HepG2 (cell line): ENCODE measurements around the gene ARL3. TPM values are rescaled to one million over a fixed set of nuclear protein-coding genes. Genes with fewer than 3 reads are reported as not detected.

Experiments
- ATF3 ChIP-seq: sonication (generic); formaldehyde crosslinking; IDR thresholded peaks from 2 replicates; pipeline ENCODE4 v1.4.0; 2020; ENCODE audit warnings: missing genetic modification reagents
- GPBP1L1 ChIP-seq: sonication (generic); formaldehyde crosslinking; IDR thresholded peaks from 2 replicates; pipeline ENCODE4 v1.5.0; 2020; ENCODE audit warnings: mild to moderate bottlenecking, missing genetic modification reagents
- HIC2 ChIP-seq: sonication (generic); formaldehyde crosslinking; IDR thresholded peaks from 2 replicates; pipeline ENCODE4 v1.9.0; 2022; ENCODE audit warnings: low read depth, missing genetic modification reagents
- KLF11 ChIP-seq: IDR thresholded peaks from 2 replicates; pipeline ENCODE4 v1.6.1; 2016; ENCODE audit warnings: missing compliant biosample characterization
- NCOA5 ChIP-seq: sonication (generic); formaldehyde crosslinking; IDR thresholded peaks from 2 replicates; pipeline ENCODE4 v1.4.0; 2020; ENCODE audit warnings: missing genetic modification reagents
- TAF1 ChIP-seq: sonication (generic); formaldehyde crosslinking; IDR thresholded peaks from 2 replicates; pipeline ENCODE4 v1.4.0; 2020; ENCODE audit warnings: missing genetic modification reagents
- THAP11 ChIP-seq: IDR thresholded peaks from 2 replicates; pipeline ENCODE4 v1.6.1; 2016; ENCODE audit warnings: missing biosample characterization, missing genetic modification reagents
- ZBTB49 ChIP-seq: sonication (generic); formaldehyde crosslinking; IDR thresholded peaks from 2 replicates; pipeline ENCODE4 v1.4.0; 2020; ENCODE audit warnings: missing genetic modification reagents, borderline replicate concordance
- ZNF12 ChIP-seq: sonication (generic); formaldehyde crosslinking; IDR thresholded peaks from 2 replicates; pipeline ENCODE4 v1.5.0; 2020; ENCODE audit warnings: missing genetic modification reagents
- ZNF124 ChIP-seq: sonication (generic); formaldehyde crosslinking; IDR thresholded peaks from 2 replicates; pipeline ENCODE4 v1.4.0; 2020; ENCODE audit warnings: missing genetic modification reagents
- ZNF510 ChIP-seq: sonication (generic); formaldehyde crosslinking; IDR thresholded peaks from 2 replicates; pipeline ENCODE4 v1.4.0; 2020; ENCODE audit warnings: low read depth, mild to moderate bottlenecking, missing genetic modification reagents
- ZNF547 ChIP-seq: sonication (generic); formaldehyde crosslinking; IDR thresholded peaks from 2 replicates; pipeline ENCODE4 v1.5.1; 2020; ENCODE audit warnings: mild to moderate bottlenecking, missing genetic modification reagents
- ZNF615 ChIP-seq: sonication (generic); formaldehyde crosslinking; IDR thresholded peaks from 2 replicates; pipeline ENCODE4 v1.5.0; 2020; ENCODE audit warnings: mild to moderate bottlenecking, missing genetic modification reagents, borderline replicate concordance
- polyA plus RNA-seq, 8 experiments: library from polyadenylated mRNA; depleted of rRNA in 3 of 8; stranded (reverse) in 7 of 8; unstranded in 1 of 8; fragments of >200 nt; fragmentation: Illumina TruSeq in 4 of 8; extraction: Trizol in 4 of 8; gene quantifications; 2 replicates each; pipeline versions ENCODE4 v1.2.1 to v1.2.3, GENCODE V29; 2011 to 2016; ENCODE audit warnings: low read depth in 4 of 8, missing spikeins in 1 of 8, mixed read lengths in 1 of 8; ENCODE audit not compliant: insufficient read depth in 1 of 8
- total RNA-seq, 5 experiments: library from RNA; depleted of rRNA; stranded (reverse); fragments of >200 nt; fragmentation: Illumina TruSeq; extraction: Trizol; gene quantifications; 2 replicates each; pipeline ENCODE4 v1.2.3, GENCODE V29; 2016; ENCODE audit warnings: low read depth in 1 of 5
- TF ChIP-seq, protein P1 (sequence below): IDR thresholded peaks from 2 replicates; pipeline ENCODE4 v1.6.1; 2012; ENCODE audit warnings: low read depth, low read length, improper control_type of control experiment
- TF ChIP-seq, protein P2 (sequence below): sonication (generic); formaldehyde crosslinking; IDR thresholded peaks from 2 replicates; pipeline ENCODE4 v1.8.1; 2022; ENCODE audit warnings: low read depth, mild to moderate bottlenecking, missing genetic modification reagents
- TF ChIP-seq, protein P3 (sequence below): sonication (generic); formaldehyde crosslinking; IDR thresholded peaks from 2 replicates; pipeline ENCODE4 v1.4.0; 2020; ENCODE audit warnings: mild to moderate bottlenecking, missing genetic modification reagents

The ARL3 gene
- total and polyA plus RNA-seq, 2 of the 13 experiments (the other 11 are each of a cell fraction or from before 2014, with no cell fraction given) = 5.2 to 6.6 TPM

GRCh38 chr10:102644646-102645387 is 69.4 kb downstream of the ARL3 start (continued):
- TF ChIP-seq GPBP1L1 (CRISPR knock-in tag) = no peak
- TF ChIP-seq THAP11 (CRISPR knock-in tag) = no peak
- TF ChIP-seq NCOA5 = no peak
- no peak for TF ChIP-seq KLF11
- TF ChIP-seq ATF3 (CRISPR knock-in tag) = no peak; the same call in 1 of the 2 replicates
- TF ChIP-seq, protein P1, sequence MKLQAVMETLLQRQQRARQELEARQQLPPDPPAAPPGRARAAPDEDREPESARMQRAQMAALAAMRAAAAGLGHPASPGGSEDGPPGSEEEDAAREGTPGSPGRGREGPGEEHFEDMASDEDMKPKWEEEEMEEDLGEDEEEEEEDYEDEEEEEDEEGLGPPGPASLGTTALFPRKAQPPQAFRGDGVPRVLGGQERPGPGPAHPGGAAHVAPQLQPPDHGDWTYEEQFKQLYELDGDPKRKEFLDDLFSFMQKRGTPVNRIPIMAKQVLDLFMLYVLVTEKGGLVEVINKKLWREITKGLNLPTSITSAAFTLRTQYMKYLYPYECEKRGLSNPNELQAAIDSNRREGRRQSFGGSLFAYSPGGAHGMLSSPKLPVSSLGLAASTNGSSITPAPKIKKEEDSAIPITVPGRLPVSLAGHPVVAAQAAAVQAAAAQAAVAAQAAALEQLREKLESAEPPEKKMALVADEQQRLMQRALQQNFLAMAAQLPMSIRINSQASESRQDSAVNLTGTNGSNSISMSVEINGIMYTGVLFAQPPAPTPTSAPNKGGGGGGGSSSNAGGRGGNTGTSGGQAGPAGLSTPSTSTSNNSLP = no peak
- peak; percentile 98 for TF ChIP-seq ZNF510 (CRISPR knock-in tag)
- peak; percentile 72; the same call in 1 of the 2 replicates for TF ChIP-seq ZNF12 (CRISPR knock-in tag)
- TF ChIP-seq TAF1 (CRISPR knock-in tag) = peak; percentile 67
- TF ChIP-seq ZBTB49 (CRISPR knock-in tag) = no peak
- TF ChIP-seq ZNF124 (CRISPR knock-in tag) = no peak
- TF ChIP-seq, protein P2, sequence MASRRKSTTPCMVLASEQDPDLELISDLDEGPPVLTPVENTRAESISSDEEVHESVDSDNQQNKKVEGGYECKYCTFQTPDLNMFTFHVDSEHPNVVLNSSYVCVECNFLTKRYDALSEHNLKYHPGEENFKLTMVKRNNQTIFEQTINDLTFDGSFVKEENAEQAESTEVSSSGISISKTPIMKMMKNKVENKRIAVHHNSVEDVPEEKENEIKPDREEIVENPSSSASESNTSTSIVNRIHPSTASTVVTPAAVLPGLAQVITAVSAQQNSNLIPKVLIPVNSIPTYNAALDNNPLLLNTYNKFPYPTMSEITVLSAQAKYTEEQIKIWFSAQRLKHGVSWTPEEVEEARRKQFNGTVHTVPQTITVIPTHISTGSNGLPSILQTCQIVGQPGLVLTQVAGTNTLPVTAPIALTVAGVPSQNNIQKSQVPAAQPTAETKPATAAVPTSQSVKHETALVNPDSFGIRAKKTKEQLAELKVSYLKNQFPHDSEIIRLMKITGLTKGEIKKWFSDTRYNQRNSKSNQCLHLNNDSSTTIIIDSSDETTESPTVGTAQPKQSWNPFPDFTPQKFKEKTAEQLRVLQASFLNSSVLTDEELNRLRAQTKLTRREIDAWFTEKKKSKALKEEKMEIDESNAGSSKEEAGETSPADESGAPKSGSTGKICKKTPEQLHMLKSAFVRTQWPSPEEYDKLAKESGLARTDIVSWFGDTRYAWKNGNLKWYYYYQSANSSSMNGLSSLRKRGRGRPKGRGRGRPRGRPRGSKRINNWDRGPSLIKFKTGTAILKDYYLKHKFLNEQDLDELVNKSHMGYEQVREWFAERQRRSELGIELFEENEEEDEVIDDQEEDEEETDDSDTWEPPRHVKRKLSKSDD (CRISPR knock-in tag) = peak; percentile 54; the same call in 1 of the 2 replicates
- peak; percentile 7; the same call in 1 of the 2 replicates for TF ChIP-seq ZNF615 (CRISPR knock-in tag)
- TF ChIP-seq HIC2 (CRISPR knock-in tag) = peak; percentile 87
- TF ChIP-seq ZNF547 (CRISPR knock-in tag) = peak; percentile 92; the same call in 1 of the 2 replicates
- TF ChIP-seq, protein P3, sequence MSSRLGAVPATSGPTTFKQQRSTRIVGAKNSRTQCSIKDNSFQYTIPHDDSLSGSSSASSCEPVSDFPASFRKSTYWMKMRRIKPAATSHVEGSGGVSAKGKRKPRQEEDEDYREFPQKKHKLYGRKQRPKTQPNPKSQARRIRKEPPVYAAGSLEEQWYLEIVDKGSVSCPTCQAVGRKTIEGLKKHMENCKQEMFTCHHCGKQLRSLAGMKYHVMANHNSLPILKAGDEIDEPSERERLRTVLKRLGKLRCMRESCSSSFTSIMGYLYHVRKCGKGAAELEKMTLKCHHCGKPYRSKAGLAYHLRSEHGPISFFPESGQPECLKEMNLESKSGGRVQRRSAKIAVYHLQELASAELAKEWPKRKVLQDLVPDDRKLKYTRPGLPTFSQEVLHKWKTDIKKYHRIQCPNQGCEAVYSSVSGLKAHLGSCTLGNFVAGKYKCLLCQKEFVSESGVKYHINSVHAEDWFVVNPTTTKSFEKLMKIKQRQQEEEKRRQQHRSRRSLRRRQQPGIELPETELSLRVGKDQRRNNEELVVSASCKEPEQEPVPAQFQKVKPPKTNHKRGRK (CRISPR knock-in tag) = no peak
